ENCODE measurements around the gene IMPDH2.

Gene IMPDH2

DNA sequence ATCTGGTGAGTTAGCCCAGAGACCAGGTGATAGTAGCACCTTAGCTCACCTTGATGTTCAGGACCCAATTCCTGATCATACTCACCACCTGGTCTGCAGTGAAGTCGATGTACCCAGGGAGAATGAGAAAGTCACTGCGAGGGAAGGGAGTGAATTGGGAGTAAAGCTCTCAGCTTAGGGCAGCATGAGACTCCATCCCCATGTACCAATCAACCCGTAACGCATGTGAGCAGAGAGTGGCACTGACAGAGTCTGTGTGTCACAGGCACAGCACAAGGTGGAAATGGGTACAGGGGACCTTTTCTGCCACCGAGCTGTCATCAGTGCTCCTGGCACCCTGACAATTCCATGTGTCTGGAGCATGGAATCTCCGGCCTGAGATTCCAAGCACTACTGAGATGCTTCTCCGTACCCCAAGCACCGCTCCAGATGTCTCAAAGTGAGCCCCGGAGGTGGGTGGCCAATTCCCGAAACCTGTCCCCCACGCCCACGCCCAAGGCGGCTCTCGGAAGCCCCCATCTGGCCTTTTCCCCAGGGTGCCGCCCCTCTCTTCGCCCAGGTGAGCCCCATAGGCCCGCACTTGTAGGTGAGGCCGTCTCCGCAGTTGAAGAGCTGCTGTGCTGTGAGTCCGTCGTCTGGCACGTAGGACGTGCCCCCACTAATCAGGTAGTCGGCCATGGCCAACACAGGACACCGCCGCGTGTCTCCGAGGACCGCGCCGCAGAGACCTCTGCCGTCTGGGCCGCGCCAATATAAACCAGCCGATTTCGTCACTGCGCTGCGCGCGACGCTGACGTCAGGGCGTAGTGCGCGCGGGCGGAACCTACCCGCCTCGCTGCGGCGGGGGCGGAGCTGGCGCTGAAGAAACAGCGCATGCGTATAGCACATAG is at the start of gene IMPDH2:
Gene IMPDH2, minus strand, starts transcription at position 726 of the 890 bp plus-strand sequence. Its CDS starts 48 bp downstream, at position 678.
- peak; percentile 96 for DNase-seq

DNA sequence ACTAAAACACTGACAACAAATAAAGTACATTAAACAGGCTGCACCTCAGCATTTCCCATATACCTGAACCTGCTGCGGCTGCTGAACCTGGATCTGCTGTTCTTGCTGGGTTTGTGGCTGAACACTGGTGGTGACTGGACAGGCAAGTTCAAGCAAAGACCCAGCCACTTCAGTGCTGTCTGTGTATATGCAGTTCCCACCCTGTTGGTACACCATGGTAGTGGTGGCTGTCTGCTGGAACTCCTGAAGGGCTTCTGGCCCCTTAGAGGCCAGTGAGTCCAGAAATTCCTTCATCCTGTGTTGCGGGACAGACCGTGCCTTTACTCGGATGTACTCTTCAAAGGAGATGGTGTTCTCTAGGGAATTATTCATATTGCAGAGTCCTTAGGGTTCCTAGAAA is 47.4 kb upstream of the IMPDH2 start:
- no peak for DNase-seq

DNA sequence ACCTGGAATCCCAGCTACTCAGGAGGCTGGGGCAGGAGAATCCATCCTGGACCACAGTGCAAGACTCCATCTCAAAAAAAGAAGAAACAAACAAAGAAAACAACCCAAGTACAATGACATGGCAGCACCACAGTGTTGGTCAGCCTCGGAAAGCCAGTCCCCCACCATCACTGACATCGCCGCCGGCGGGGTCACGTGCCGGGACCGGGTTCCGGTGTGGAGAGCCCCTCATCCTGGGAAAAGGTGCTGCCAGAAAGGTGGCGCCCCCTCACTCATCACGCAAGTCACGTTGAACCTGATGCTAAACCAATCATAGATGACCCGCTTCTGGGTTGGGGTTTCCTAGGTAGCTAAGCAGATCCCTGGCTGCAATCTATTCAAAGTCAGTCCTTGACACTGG is 46.9 kb upstream of the IMPDH2 start:
- no peak for DNase-seq

DNA sequence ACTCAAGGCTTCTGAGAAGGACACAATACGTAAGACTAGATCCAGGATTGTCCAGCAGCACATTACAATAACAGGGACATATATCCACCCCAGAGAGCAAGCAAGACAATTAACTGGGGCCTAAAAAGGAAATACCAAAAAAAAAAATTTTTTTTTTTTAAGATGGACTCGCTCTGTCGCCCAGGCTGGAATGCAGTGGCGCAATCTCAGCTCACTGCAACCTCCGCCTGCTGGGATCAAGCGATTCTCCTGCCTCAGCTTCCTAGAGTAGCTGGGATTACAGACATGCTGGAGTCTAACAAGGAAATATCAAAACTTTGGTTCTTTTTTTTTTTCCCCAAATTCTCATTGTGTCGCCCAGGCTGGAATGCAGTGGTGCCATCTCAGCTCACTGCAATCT is 28.8 kb upstream of the IMPDH2 start:
- DNase-seq, result no peak

- DNase-seq, result no peak
Measured at GRCh38 chr3:49057268-49057667, 28.1 kb upstream of the IMPDH2 start.

- no peak for DNase-seq
Measured at GRCh38 chr3:49054344-49054862, 25.2 kb upstream of the IMPDH2 start.

GRCh38 chr3:49053543-49053942 is 24.3 kb upstream of the IMPDH2 start:
- no peak for DNase-seq

DNA sequence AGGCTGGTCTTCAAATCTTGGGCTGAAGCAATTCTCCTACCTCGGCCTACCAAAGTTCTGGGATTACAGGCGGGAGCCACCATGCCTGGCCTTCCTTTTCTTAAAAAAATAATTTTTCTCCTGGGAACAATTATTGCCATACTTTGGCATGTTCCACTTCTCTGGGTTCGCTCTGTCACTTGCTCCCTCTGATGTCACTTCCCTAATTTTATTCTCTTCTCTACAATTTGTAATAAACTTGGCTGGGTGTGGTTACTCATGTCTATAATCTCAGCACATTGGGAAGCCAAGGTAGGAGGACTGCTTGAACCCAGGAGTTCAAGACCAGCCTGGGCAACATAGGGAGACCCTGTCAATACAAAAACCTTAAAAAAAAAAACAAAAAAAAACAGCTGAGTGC is 6.1 kb upstream of the IMPDH2 start:
- no peak for DNase-seq

GRCh38 chr3:49034650-49035049 is 5.5 kb upstream of the IMPDH2 start:
- no peak for DNase-seq

GRCh38 chr3:49032646-49033304 is 3.6 kb upstream of the IMPDH2 start:
- no peak for DNase-seq

DNA sequence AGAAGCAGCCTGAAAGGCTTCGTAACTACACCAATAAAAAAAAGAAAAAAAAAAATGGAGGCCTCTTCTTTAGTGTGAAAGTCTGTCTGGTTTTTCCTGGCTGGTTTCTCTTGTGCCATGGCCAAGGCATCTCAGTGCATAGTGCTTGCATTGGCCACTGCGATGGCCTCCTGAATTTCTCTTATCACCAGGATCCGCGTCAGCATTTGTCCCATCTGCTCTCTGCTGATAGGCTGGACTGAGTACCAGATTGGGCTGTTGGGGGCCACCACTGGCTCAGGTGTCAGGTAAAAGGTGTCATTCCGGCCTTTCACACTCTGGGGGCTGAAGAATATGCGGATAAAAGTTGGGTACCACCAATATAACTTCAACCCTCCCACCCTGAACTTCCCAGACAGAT is 1.1 kb upstream of the IMPDH2 start:
- DNase-seq, result no peak

GRCh38 chr3:49029563-49029884 is 326 bp upstream of the IMPDH2 start:
- no peak for DNase-seq

GRCh38 chr3:49028298-49028672 is 913 bp downstream of the IMPDH2 start:
- DNase-seq, result no peak

DNA sequence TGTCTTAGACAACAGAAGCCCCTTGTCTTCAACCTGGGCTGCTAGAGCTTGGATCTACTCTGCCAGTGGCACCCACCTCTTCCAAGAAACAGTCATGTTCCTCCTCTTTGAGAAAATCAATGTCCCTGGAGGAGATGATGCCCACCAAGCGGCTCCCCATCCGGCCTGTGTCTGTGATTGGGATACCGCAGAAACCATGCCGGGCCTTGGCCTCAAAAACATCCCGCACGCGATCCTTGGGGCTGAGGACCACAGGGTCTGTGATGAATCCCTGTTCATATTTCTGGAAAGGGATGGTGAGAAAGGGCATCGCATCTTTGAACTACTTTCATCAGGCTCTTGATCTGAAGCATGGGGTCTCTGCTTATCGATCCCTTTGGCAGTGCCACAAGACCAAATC is 1.6 kb downstream of the IMPDH2 start:
- no peak for DNase-seq

- no peak for DNase-seq
Measured at GRCh38 chr3:49026536-49026935, 2.7 kb downstream of the IMPDH2 start.

- no peak for DNase-seq
Measured at GRCh38 chr3:49025793-49026520, 3.2 kb downstream of the IMPDH2 start.

DNA sequence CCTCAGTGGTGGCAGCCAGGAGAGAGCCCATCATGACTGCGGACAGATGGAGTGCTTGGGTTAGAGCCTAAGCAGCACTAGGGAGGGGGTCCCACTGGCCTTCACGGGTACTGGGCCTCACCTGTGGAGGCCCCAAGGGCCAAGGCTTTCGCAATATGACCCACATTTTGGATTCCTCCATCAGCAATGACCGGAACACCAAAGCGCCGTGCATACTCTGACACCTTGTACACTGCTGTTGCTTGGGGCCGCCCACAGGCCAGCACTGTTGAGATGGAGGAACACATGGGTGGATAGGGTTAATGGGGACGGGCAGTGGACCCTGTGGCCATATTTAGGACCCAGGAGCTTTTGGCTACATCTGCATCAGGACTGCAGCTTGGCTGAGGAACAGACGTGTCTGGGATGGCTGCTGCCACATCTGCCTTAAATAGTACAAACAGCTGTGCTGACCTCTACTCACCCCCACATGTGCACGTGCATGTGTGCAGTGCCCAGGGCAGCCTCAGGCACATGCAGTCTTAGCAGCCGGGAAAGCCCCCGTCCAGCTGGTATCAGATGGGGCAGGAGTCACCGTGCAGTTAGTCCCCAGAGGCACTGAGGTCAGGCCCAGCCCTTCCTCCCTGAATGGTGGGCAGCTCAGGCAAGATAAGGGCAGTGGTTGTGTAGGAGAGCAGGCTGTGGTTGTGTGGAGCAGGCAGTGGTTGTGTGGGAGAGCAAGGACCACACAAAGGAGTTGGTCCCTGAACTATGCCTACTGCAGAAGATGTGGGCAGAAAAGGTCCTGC is 4.0 kb downstream of the IMPDH2 start:
- DNase-seq, result no peak

GRCh38 chr3:49024449-49024848 is 4.7 kb downstream of the IMPDH2 start:
- DNase-seq, result no peak

DNA sequence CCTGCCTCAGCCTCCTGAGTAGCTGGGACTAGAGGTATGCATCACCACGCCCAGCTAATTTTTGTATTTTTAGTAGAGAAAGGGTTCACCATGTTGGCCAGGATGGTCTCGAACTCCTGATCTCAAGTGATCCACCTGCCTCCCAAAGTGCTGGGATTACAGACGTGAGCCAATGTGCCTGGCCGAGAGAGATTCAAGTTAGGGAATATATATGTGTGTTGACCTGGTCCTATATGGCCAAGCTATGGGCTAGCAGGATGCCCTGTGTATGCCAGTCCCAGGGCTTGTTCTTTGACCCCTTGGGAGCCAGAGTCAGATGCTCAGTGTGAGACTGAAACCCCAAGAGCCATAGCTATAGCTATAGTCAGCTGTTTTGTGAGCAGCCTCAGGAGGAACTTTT is 5.4 kb downstream of the IMPDH2 start:
- DNase-seq, result no peak

- no peak for DNase-seq
Measured at GRCh38 chr3:49022688-49023171, 6.5 kb downstream of the IMPDH2 start.

GRCh38 chr3:49021813-49022687 is 7.1 kb downstream of the IMPDH2 start, which contains the start of gene NDUFAF3:
NDUFAF3 (plus strand) TSS chr3:49022121; CDS start chr3:49022145, 24 bp downstream.
- DNase-seq, result peak; percentile 95
